Natural killer cell (primary cell): ENCODE data around the gene GRB10. TPM values are rescaled to one million over a fixed set of nuclear protein-coding genes. Genes with fewer than 3 reads are reported as not detected.

Source experiments
- ATAC-seq, 3 donors: fragments of 150-1000 bp in 2 of 3; fragments of 200-7000 bp in 1 of 3; cut with Tn5 transposase; 1 replicate in 1 of 3; 2 replicates in 2 of 3; pipeline ENCODE4 v1.10.0; 2021; ENCODE audit warnings: mild to moderate bottlenecking in 2 of 3, moderate library complexity in 2 of 3
- DNase-seq, 2 donors: peaks; one replicate each; pipeline versions ENCODE4 v3.0.0 to v3.0.0-alpha.2; 2013 to 2021; ENCODE audit warnings: mixed read lengths in 1 of 2
- H3K27ac ChIP-seq: one replicate; pipeline ENCODE4 v1.5.1; 2013; ENCODE audit warnings: mild to moderate bottlenecking, low read length
- H3K27me3 ChIP-seq: one replicate; pipeline ENCODE4 v1.6.1; 2013; ENCODE audit warnings: low read length; ENCODE audit not compliant: control insufficient read depth, insufficient read depth
- H3K36me3 ChIP-seq: one replicate; pipeline ENCODE4 v1.6.1; 2013; ENCODE audit warnings: low read length; ENCODE audit not compliant: control insufficient read depth, insufficient read depth
- H3K4me1 ChIP-seq: one replicate; pipeline ENCODE4 v1.6.1; 2013; ENCODE audit warnings: low read length; ENCODE audit not compliant: control insufficient read depth, insufficient read depth
- H3K4me3 ChIP-seq: one replicate; pipeline ENCODE4 v1.5.1; 2013; ENCODE audit warnings: low read length
- H3K9me3 ChIP-seq: one replicate; pipeline ENCODE4 v1.6.1; 2013; ENCODE audit warnings: low read length; ENCODE audit not compliant: control insufficient read depth, insufficient read depth
- H3K27ac Mint-ChIP-seq, 2 donors: one replicate each; pipeline ENCODE4 v1.8.0; 2022; ENCODE audit warnings: mild to moderate bottlenecking in 2 of 2, mixed read lengths in 2 of 2, moderate library complexity in 1 of 2
- H3K27me3 Mint-ChIP-seq, 2 donors: one replicate each; pipeline ENCODE4 v1.8.0; 2022; ENCODE audit warnings: low read depth in 2 of 2, mixed read lengths in 2 of 2
- H3K36me3 Mint-ChIP-seq: one replicate; pipeline ENCODE4 v1.8.0; 2022; ENCODE audit warnings: mixed read lengths
- H3K4me1 Mint-ChIP-seq, 2 donors: one replicate each; pipeline ENCODE4 v1.8.0; 2022; ENCODE audit warnings: mixed read lengths in 2 of 2
- H3K4me3 Mint-ChIP-seq: one replicate; pipeline ENCODE4 v1.8.0; 2022; ENCODE audit warnings: mild to moderate bottlenecking, moderate library complexity, mixed read lengths
- H3K9me3 Mint-ChIP-seq, 2 donors: one replicate each; pipeline ENCODE4 v1.8.0; 2022; ENCODE audit warnings: mixed read lengths in 2 of 2
- WGBS: methylation state at CpG from one replicate; pipeline ENCODE4 v1.1.7; 2013; ENCODE audit warnings: missing lambda C conversion rate; ENCODE audit not compliant: insufficient coverage; 5-methylcytosine and 5-hydroxymethylcytosine counted together
- intact Hi-C: fragments of 100-400 bp; cut with micrococcal nuclease; formaldehyde crosslinking; loops from one replicate; pipeline ENCODE4 v1.14.2; 2022
- total RNA-seq, 4 donors: library from RNA; stranded (reverse); fragments of 120-200 nt in 1 of 4; gene quantifications; one replicate each; pipeline versions ENCODE4 v1.2.3 to v1.2.4, GENCODE V29; 2013 to 2022
- TF ChIP-seq, protein P1 (sequence below): fragments of 200-600 bp; IDR thresholded peaks from one replicate; pipeline ENCODE4 v1.8.0; 2022; ENCODE audit warnings: antibody characterized with exemption

The GRB10 gene
- total RNA-seq, 3 donors from 2014 or later (not counting 1 experiment from before 2014, with no cell fraction given): 0.16 to 24.4 (median 1.4) TPM

DNA sequence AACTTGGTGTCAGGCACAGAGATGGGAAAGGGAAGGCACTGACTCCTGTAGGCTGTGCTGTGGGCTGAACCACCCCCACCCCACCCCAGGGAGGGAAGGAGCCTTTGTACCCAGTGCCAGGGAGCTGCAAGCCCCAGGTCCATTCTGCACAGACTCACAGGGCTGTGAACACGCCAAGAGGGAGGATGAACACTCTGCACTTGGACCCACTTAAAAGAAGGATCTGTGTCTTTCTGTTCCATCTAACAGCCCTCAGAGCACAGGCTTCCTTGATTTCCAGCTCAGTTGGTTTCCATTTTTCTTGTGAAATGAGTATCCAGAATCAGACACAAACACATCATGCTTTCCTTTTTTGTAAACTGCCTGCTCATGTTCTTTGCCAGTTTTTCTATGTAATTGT lies 84.9 kb downstream of the GRB10 start:
- Mint-ChIP-seq H3K27me3 (peaks cover 10 to 27% of the 10 kb centered on the region in 2 donors), H3K4me1 (peaks cover 0 to 4% of the 10 kb centered on the region in 2 donors), H3K36me3 (no peaks in the 10 kb centered on the region), H3K27ac (no peak overlapping the region), H3K4me3 (no peak overlapping the region), H3K9me3 (no peaks in the 10 kb centered on the region)
- intact Hi-C loops: no loop called here
- H3K27me3 ChIP-seq: no peaks in the 10 kb centered on the region
- H3K27ac ChIP-seq: no peak overlapping the region
- ATAC-seq: no peak
- H3K9me3 ChIP-seq: no peaks in the 10 kb centered on the region
- H3K36me3 ChIP-seq: no peaks in the 10 kb centered on the region
- no peak for DNase-seq
- peaks cover 3% of the 10 kb centered on the region for H3K4me1 ChIP-seq
- H3K4me3 ChIP-seq: no peak overlapping the region
- WGBS: 94% methylated on average over 1 of the region's 1 CpG
- TF ChIP-seq, protein P1, sequence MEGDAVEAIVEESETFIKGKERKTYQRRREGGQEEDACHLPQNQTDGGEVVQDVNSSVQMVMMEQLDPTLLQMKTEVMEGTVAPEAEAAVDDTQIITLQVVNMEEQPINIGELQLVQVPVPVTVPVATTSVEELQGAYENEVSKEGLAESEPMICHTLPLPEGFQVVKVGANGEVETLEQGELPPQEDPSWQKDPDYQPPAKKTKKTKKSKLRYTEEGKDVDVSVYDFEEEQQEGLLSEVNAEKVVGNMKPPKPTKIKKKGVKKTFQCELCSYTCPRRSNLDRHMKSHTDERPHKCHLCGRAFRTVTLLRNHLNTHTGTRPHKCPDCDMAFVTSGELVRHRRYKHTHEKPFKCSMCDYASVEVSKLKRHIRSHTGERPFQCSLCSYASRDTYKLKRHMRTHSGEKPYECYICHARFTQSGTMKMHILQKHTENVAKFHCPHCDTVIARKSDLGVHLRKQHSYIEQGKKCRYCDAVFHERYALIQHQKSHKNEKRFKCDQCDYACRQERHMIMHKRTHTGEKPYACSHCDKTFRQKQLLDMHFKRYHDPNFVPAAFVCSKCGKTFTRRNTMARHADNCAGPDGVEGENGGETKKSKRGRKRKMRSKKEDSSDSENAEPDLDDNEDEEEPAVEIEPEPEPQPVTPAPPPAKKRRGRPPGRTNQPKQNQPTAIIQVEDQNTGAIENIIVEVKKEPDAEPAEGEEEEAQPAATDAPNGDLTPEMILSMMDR: no peak

DNA sequence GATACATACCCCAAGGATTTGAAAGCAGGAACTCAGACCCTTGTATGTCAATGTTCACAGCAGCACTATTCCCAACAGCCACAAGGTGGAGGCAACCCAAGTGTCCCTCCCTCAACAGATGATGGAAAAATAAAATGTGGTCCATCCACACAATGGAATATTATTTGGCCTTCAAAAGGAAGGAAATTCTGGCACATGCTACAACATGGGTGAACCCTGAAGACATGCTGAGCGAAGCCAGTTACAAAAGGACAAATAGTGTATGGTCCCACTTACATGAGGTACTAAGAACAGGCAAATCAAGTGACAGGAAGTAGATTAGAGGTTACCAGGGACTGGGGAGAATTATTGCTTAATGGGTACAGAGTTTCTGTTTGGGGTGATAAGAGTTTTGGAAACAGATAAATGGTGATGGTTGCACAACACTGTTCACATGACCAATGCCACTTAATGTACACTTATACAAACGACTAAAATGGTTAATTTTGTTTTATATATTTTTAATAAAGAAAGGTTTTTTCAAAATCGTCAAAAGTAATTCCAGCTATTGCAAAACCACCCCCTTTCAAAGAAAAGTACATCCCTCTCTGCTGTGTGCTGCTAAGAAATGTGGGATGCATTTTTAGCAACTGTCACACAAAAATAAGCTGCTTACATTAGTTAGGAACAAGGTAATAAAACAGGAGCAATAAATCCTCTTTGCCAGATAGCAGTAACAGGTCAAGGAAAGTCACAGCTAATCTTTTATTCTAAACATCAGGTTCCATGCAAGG lies 85.7 kb downstream of the GRB10 start:
- H3K27ac Mint-ChIP-seq: no peak overlapping the region
- no peaks in the 10 kb centered on the region for H3K36me3 ChIP-seq
- TF ChIP-seq, protein P1: no peak
- peaks cover 0 to 4% of the 10 kb centered on the region in 2 donors for H3K4me1 Mint-ChIP-seq
- peaks cover 3% of the 10 kb centered on the region for H3K4me1 ChIP-seq
- DNase-seq (peak in 1 of 2 donors; percentile 51), ATAC-seq (peak in 1 of 3 donors; percentile 61)
- peaks cover 10 to 27% of the 10 kb centered on the region in 2 donors for H3K27me3 Mint-ChIP-seq
- no peaks in the 10 kb centered on the region for H3K27me3 ChIP-seq
- H3K9me3 Mint-ChIP-seq: no peaks in the 10 kb centered on the region
- no peaks in the 10 kb centered on the region for H3K9me3 ChIP-seq
- 88% methylated on average over 1 of the region's 3 CpGs for WGBS
- no peak overlapping the region for H3K4me3 ChIP-seq
- H3K36me3 Mint-ChIP-seq: no peaks in the 10 kb centered on the region
- intact Hi-C loops: no loop called here
- H3K27ac ChIP-seq: no peak overlapping the region
- H3K4me3 Mint-ChIP-seq: no peak overlapping the region

GRCh38 chr7:50695026-50695425 lies 87.7 kb downstream of the GRB10 start:
- TF ChIP-seq, protein P1: no peak
- Histone ChIP-seq H3K9me3 (no peaks in the 10 kb centered on the region), H3K27me3 (no peaks in the 10 kb centered on the region), H3K4me3 (no peak overlapping the region), H3K36me3 (no peaks in the 10 kb centered on the region), H3K4me1 (peaks cover 3% of the 10 kb centered on the region), H3K27ac (no peak overlapping the region)
- Mint-ChIP-seq H3K27ac (no peak overlapping the region), H3K36me3 (no peaks in the 10 kb centered on the region), H3K9me3 (no peaks in the 10 kb centered on the region), H3K27me3 (peaks cover 7 to 14% of the 10 kb centered on the region in 2 donors), H3K4me1 (peaks cover 0 to 4% of the 10 kb centered on the region in 2 donors), H3K4me3 (no peak overlapping the region)
- ATAC-seq (no peak), DNase-seq (no peak)
- 46% methylated on average over 2 of the region's 2 CpGs for WGBS
- intact Hi-C loops: no loop called here
